ENCODE measurements around the gene SMYD3. TPM values are rescaled to one million over a fixed set of nuclear protein-coding genes. Genes with fewer than 3 reads are reported as not detected.

SMYD3 gene
- total RNA-seq, 1 donor from 2014 or later = 31.9 TPM

DNA sequence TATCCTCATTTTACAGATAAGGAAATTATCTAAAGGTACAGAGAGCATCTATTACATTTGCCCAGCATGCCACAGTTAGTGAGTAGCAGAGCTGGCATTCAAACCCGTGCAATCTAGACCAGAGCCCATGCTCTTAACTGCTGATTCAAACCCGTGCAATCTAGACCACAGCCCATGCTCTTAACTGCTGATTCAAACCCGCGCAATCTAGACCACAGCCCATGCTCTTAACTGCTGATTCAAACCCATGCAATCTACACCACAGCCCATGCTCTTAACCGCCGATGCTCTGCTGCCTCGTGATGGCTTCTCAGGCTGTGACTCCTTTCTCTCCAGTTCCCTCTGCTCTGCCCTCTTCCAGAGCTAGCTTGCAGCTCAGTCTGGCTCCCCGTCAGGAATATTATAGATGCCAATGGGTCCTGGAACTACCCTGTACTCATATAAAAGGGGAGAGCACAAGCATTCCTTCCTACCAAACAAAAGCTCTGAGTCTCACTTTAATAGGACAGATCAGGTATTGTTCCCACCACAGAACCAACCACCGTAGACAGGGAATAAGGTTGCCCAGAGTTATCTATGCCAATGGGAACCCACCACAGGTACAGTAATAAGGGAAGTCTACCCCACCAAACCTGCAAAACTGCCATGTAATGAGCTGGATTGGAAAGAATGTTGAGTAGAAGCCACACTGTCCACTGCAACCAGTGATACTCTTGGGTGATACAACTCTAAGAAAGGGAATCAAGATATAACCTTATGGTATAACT is 78.4 kb downstream of the SMYD3 start:
- TF ChIP-seq CTCF (IDR thresholded peaks at IDR 0.05; ENCODE audit: unreplicated experiment) = no peak
- H3K4me3 Mint-ChIP-seq (ENCODE audit: low read depth) = no peak overlapping the region
- peaks cover 4% of the 10 kb centered on the region for H3K9me3 Mint-ChIP-seq (ENCODE audit: low read depth)
- no peak for DNase-seq (ENCODE audit: low spot score, unreplicated experiment)
- H3K27me3 Mint-ChIP-seq = no peaks in the 10 kb centered on the region
- H3K36me3 Mint-ChIP-seq (ENCODE audit: insufficient read depth) = no peaks in the 10 kb centered on the region
- H3K4me1 Mint-ChIP-seq (ENCODE audit: low read depth) = peaks cover 3% of the 10 kb centered on the region
- H3K27ac Mint-ChIP-seq = peak overlapping the region; percentile 62

- H3K27ac Mint-ChIP-seq = no peak overlapping the region
- H3K9me3 Mint-ChIP-seq (ENCODE audit: low read depth) = peaks cover 4% of the 10 kb centered on the region
- no peak for DNase-seq (ENCODE audit: low spot score, unreplicated experiment)
- H3K27me3 Mint-ChIP-seq = no peaks in the 10 kb centered on the region
- H3K4me3 Mint-ChIP-seq (ENCODE audit: low read depth) = no peak overlapping the region
- TF ChIP-seq CTCF (IDR thresholded peaks at IDR 0.05; ENCODE audit: unreplicated experiment) = no peak
- H3K36me3 Mint-ChIP-seq (ENCODE audit: insufficient read depth) = no peaks in the 10 kb centered on the region
- peaks cover 3% of the 10 kb centered on the region for H3K4me1 Mint-ChIP-seq (ENCODE audit: low read depth)
Measured at GRCh38 chr1:246427611-246428010, 79.5 kb downstream of the SMYD3 start.

- Mint-ChIP-seq H3K4me3 (ENCODE audit: low read depth) (no peak overlapping the region), H3K27ac (no peak overlapping the region), H3K36me3 (ENCODE audit: insufficient read depth) (no peaks in the 10 kb centered on the region), H3K27me3 (no peaks in the 10 kb centered on the region), H3K4me1 (ENCODE audit: low read depth) (peaks cover 5% of the 10 kb centered on the region), H3K9me3 (ENCODE audit: low read depth) (peaks cover 4% of the 10 kb centered on the region)
- no peak for TF ChIP-seq CTCF (IDR thresholded peaks at IDR 0.05; ENCODE audit: unreplicated experiment)
- no peak for DNase-seq (ENCODE audit: low spot score, unreplicated experiment)
Measured at GRCh38 chr1:246425895-246426294, 81.2 kb downstream of the SMYD3 start.

- peaks cover 3% of the 10 kb centered on the region for H3K9me3 Mint-ChIP-seq (ENCODE audit: low read depth)
- DNase-seq (ENCODE audit: low spot score, unreplicated experiment) = no peak
- no peaks in the 10 kb centered on the region for H3K27me3 Mint-ChIP-seq
- no peak overlapping the region for H3K4me3 Mint-ChIP-seq (ENCODE audit: low read depth)
- no peaks in the 10 kb centered on the region for H3K36me3 Mint-ChIP-seq (ENCODE audit: insufficient read depth)
- no peak overlapping the region for H3K27ac Mint-ChIP-seq
- peaks cover 8% of the 10 kb centered on the region for H3K4me1 Mint-ChIP-seq (ENCODE audit: low read depth)
- TF ChIP-seq CTCF (IDR thresholded peaks at IDR 0.05; ENCODE audit: unreplicated experiment) = no peak
Measured at GRCh38 chr1:246425139-246425794, 81.8 kb downstream of the SMYD3 start.

DNA sequence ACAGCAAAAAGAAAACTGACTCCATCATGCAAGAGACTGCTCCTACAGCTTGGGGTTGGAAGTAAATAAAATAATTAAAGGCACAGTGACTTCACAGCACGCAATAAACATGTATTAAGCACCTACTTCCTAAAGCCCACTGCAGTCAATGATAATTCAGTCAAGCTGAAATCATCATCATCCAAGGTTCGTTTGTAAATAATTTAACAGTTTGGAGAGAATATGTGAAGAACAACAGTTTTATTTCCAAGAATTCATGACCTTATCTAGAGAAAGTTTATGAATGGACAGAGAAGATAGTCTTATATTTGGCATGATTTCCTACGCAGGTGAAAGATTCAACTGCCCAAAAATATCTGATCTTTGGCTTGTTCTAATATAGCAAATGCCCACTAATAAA is 86.8 kb downstream of the SMYD3 start:
- DNase-seq (ENCODE audit: low spot score, unreplicated experiment) = no peak
- no peak overlapping the region for H3K4me3 Mint-ChIP-seq (ENCODE audit: low read depth)
- no peak for TF ChIP-seq CTCF (IDR thresholded peaks at IDR 0.05; ENCODE audit: unreplicated experiment)
- peaks cover 27% of the 10 kb centered on the region for H3K9me3 Mint-ChIP-seq (ENCODE audit: low read depth)
- H3K27me3 Mint-ChIP-seq = no peaks in the 10 kb centered on the region
- H3K27ac Mint-ChIP-seq = no peak overlapping the region
- peaks cover 18% of the 10 kb centered on the region for H3K36me3 Mint-ChIP-seq (ENCODE audit: insufficient read depth)
- peaks cover 5% of the 10 kb centered on the region for H3K4me1 Mint-ChIP-seq (ENCODE audit: low read depth)

Data from progenitor cell of endocrine pancreas (in vitro differentiated cells).